PFSK-1 (cell line): ENCODE measurements around the gene HPS5.

Experiments used
- FOXP2 ChIP-seq: optimal IDR thresholded peaks from 2 replicates; pipeline ENCODE3; 2011; ENCODE audit warnings: borderline replicate concordance, control low read depth, inconsistent platforms; ENCODE audit not compliant: insufficient read depth; ENCODE audit errors: extremely low read length, extremely low read depth
- POLR2AphosphoS5 ChIP-seq: IDR thresholded peaks from 2 replicates; pipeline ENCODE4 v1.6.1; 2012; ENCODE audit warnings: low read depth, mild to moderate bottlenecking, control low read depth, low read length, moderate library complexity
- SIN3A ChIP-seq: IDR thresholded peaks from 2 replicates; pipeline ENCODE4 v1.6.1; 2012; ENCODE audit warnings: mild to moderate bottlenecking, low read length, moderate library complexity, borderline replicate concordance; ENCODE audit not compliant: insufficient read depth
- TAF1 ChIP-seq: IDR thresholded peaks from 2 replicates; pipeline ENCODE4 v1.6.1; 2012; ENCODE audit warnings: low read length, control low read depth, borderline replicate concordance; ENCODE audit not compliant: insufficient read depth
- TF ChIP-seq, protein P1 (sequence below), 2 experiments: IDR thresholded peaks; 2 replicates each; pipeline versions ENCODE4 v1.6.1 to v1.8.0; 2011 to 2012; ENCODE audit warnings: low read depth in 2 of 2, low read length in 2 of 2, control low read depth in 1 of 2, inconsistent platforms in 1 of 2, mild to moderate bottlenecking in 1 of 2, moderate library complexity in 1 of 2; ENCODE audit not compliant: insufficient read depth in 1 of 2

HPS5 gene

GRCh38 chr11:18314784-18315523 is 7.0 kb downstream of the HPS5 start:
- TF ChIP-seq TAF1 (no peak), FOXP2 (no peak), POLR2AphosphoS5 (no peak), SIN3A (no peak)
- TF ChIP-seq, protein P1, sequence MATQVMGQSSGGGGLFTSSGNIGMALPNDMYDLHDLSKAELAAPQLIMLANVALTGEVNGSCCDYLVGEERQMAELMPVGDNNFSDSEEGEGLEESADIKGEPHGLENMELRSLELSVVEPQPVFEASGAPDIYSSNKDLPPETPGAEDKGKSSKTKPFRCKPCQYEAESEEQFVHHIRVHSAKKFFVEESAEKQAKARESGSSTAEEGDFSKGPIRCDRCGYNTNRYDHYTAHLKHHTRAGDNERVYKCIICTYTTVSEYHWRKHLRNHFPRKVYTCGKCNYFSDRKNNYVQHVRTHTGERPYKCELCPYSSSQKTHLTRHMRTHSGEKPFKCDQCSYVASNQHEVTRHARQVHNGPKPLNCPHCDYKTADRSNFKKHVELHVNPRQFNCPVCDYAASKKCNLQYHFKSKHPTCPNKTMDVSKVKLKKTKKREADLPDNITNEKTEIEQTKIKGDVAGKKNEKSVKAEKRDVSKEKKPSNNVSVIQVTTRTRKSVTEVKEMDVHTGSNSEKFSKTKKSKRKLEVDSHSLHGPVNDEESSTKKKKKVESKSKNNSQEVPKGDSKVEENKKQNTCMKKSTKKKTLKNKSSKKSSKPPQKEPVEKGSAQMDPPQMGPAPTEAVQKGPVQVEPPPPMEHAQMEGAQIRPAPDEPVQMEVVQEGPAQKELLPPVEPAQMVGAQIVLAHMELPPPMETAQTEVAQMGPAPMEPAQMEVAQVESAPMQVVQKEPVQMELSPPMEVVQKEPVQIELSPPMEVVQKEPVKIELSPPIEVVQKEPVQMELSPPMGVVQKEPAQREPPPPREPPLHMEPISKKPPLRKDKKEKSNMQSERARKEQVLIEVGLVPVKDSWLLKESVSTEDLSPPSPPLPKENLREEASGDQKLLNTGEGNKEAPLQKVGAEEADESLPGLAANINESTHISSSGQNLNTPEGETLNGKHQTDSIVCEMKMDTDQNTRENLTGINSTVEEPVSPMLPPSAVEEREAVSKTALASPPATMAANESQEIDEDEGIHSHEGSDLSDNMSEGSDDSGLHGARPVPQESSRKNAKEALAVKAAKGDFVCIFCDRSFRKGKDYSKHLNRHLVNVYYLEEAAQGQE (IDR thresholded peaks at IDR 0.05; ENCODE audit: insufficient read depth in 1 of 2, low read depth in 2 of 2, low read length in 2 of 2), result no peak

- TF ChIP-seq SIN3A (no peak), POLR2AphosphoS5 (no peak), TAF1 (no peak), FOXP2 (no peak)
- TF ChIP-seq, protein P1 (IDR thresholded peaks at IDR 0.05; ENCODE audit: insufficient read depth in 1 of 2, low read depth in 2 of 2, low read length in 2 of 2), result no peak
These were observed 7.8 kb downstream of the HPS5 start for GRCh38 chr11:18313965-18314763.

GRCh38 chr11:18312663-18313420 is 9.1 kb downstream of the HPS5 start:
- TF ChIP-seq POLR2AphosphoS5, result no peak
- no peak for TF ChIP-seq SIN3A
- TF ChIP-seq, protein P1 (IDR thresholded peaks at IDR 0.05; ENCODE audit: insufficient read depth in 1 of 2, low read depth in 2 of 2, low read length in 2 of 2), result no peak
- TF ChIP-seq TAF1, result no peak
- TF ChIP-seq FOXP2, result no peak

GRCh38 chr11:18312012-18312411 is 9.9 kb downstream of the HPS5 start:
- TF ChIP-seq SIN3A (no peak), FOXP2 (no peak)

DNA sequence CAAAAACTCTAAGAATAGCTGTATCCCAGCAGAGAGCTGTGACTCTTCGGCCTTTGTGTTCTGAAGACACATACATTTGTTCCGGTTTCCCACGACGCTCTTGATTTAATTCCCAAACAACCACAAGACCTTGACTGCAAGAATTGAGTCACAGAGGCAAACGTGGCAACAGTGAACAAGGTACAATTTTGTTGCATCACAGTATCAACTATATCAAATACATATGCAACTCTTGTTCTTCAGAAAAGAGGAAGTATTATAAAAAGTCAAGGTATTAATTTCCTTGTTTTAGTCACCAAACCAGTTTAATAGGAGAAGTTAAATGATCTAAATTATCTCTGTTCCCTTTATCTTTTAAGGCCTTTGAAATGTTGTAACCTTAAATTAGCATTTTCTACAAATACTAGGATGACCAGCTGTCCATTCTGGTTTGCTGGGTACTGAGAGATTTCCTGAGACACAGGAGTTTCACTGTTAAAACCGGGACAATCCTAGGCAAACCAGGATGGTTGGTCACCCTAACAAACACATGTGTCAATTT is 11.1 kb downstream of the HPS5 start:
- TF ChIP-seq POLR2AphosphoS5, result no peak

- TF ChIP-seq TAF1 (no peak), SIN3A (no peak), POLR2AphosphoS5 (no peak), FOXP2 (no peak)
- TF ChIP-seq, protein P1 (IDR thresholded peaks at IDR 0.05; ENCODE audit: insufficient read depth in 1 of 2, low read depth in 2 of 2, low read length in 2 of 2), result no peak
These were observed 12.2 kb downstream of the HPS5 start for GRCh38 chr11:18309691-18310090.
